Vagina (tissue), 2 donors: ENCODE measurements around the gene RPS6KA1.

Experiments
- CTCF ChIP-seq, 3 experiments: fragments of 450-650 bp in 2 of 3; fragments of 200-600 bp in 1 of 3; sonication (generic) in 1 of 3; IDR thresholded peaks; one replicate each; pipeline ENCODE4 v1.5.1; 2017 to 2019; ENCODE audit warnings: antibody characterized with exemption in 3 of 3, mild to moderate bottlenecking in 2 of 3, moderate library complexity in 2 of 3
- POLR2A ChIP-seq, 2 donors: fragments of 450-650 bp; IDR thresholded peaks; one replicate each; pipeline ENCODE4 v1.6.1; 2017; ENCODE audit warnings: antibody characterized with exemption in 2 of 2, mild to moderate bottlenecking in 2 of 2, moderate library complexity in 2 of 2
- POLR2AphosphoS5 ChIP-seq, 2 donors: sonication (generic); formaldehyde crosslinking; IDR thresholded peaks; one replicate each; pipeline ENCODE4 v1.9.0; 2017; ENCODE audit warnings: antibody characterized with exemption in 2 of 2, mild to moderate bottlenecking in 2 of 2, low read depth in 1 of 2; ENCODE audit not compliant: insufficient read depth in 1 of 2

- TF ChIP-seq POLR2AphosphoS5 (IDR thresholded peaks at IDR 0.05; ENCODE audit: insufficient read depth in 1 of 2, low read depth in 1 of 2) (no peak), CTCF (IDR thresholded peaks at IDR 0.05) (no peak), POLR2A (IDR thresholded peaks at IDR 0.05) (no peak)
Measured at GRCh38 chr1:26546819-26547218, 17.3 kb downstream of the RPS6KA1 start.
